ENCODE results near the gene ZDHHC22.

The ZDHHC22 gene

DNA sequence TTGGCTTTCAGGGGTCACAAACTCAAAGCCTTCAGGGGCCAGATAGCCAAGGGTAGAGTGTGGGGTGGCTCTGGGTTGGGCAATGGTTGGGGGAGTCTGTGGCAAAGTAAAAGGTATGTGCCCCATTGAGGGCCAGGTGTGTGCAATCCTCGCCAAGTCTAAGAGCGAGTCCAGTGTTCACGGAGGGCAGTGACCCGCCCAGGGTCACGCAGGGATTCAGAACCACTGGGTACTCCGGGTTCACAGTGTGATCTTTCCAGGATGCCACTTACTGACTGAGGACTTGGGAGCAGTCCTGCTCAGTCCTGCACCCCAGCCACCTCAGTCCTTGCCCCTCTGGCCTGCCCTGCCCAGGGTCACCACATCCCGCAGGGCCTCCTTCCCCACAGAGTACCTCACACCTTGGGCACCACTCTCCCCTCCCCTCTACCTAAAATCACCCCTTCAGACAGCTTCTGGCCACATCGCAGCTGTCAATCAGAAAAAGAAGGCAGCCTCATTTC is 15.7 kb downstream of the ZDHHC22 start:
- DNase-seq: no peak

DNA sequence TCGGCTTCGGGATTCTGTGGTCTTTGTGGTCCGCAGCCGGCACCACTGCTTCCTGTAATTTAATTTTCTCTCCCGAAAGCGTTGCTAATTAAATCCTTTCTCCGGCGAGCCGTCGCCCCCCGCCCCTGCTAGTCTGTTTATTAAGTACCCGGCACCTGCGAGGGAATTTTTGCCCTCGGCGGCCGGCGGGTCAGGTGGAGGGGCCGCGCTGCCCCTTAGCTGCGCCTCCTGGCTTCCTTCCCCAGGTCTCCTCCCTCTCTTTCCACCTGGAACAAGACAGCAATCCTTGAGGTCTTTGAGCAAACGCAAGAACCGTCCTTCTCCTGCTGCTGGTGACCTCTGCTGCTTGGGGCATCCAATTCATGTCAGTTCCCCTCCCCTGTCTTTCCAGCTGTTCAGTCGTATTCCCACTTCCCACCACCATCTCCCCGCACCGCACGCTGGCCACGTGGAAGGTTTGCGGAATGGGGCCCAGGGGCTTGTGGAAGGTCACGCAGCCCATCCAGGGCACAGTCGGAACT is 16.2 kb downstream of the ZDHHC22 start:
- no peak for DNase-seq

DNA sequence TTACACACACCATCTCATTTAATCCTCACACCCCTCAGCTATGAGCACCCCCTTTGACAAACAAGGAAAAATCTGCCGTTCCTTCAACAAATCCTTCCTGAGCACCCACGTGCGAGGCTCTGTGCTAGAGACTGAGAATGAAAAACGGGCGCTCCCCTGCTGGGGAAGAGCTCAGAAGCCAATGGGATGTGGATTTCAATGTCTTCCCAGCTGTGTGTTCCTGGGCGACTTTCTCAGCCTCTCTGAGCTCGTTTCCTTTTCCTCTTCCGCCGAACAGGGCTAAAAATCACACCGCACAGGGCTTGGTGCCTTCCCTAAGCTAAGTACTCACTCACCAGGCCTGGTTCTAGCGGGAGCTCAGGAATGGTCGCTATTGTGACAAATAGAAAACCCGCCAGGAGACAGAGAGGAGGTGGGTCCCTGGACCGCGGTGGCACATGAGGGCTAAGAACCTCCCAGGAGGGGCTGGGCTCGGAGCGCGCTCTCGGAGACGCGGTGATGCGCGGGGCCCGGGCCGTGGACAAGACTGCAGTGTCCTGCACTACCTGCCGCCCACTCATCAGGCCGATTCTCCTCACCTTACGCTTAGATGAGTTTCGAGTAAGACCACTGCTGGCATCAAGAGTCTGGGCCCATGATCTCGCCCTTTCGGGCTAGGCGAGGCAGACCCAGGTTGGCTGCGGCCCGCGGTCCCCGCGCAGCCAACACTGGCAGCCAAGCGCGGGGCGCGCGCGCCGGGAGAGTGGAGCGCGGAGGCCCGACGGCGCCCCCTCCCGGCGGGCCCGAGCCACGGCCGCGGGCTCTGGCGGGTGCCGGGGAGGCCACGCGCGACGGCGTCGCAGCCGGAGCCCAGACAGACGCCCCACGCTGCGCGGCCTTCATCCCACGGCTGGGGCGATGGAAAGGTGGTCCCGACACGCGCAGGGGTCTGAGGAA is 17.0 kb downstream of the ZDHHC22 start:
- DNase-seq: peak; percentile 45

DNA sequence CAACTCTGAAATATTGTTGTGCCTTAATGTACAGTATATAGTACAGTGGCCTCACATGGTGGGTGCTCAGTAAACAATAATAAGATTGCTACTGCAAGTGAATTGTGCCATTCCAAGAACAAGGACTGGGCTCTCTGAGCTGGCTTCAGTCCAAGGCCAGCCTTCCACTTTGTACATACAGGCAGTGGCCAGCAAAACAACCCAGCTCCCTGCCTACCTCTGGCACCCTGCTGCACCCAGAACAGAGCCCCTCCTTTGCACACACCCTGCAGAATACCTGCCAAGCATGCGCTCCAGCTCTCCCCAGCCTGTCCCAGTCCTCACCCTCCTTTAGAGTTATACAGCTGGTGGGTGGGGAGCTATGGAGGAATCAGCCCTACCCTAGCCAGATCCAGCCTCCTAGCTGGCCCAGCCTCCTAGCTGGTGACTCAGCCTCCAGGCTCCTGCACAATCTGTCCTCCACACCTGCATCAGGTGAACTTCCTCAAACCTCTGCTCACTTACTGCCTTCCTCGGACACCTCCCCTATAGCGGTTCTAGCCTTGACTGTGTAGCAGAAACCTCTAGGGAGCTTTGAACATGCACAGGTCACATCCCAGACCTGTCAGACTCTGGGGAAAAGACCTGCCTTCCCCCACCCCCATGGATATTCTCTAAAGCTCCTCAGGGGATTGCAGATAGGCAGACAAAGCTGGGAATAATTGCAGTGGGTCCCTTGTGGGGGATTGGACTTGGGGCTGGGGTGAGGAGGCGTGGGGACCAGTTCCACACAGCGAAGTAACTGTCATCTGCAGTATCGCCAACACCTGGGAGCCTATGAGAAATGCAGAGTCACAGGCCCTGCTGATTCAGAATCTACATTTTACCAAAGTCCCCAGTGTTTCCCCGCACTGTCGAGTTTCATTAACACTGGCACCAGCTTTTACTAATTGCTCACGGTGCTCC is 17.9 kb downstream of the ZDHHC22 start:
- DNase-seq: no peak

DNA sequence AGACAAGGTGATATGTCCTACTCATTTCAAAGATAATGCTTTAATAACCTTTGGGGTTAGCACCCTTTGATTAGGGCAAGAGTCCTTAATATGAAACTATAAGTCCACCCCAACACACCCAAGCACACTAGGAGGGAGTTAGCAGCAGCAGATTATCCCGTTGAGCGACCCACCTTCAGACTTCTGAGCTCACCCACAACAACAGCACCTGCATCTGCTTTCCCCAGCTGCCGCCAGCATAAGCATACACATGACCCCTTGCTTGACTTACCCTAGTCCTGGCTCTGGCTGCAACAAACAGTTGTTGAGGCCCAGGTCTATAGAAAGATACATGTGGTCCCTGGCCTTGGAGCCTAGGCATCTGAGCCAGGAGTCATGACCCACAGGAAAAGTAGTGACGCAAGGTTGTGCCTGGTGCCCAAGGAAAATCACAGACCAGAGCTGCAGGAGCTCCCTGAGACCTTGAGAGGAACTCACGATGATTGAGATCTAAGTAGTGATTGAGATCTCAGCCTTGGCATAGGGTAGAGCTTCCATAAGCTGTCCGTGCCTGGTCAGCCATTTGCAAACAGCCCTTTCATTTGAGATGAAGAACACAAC is 19.0 kb downstream of the ZDHHC22 start:
- no peak for DNase-seq

DNA sequence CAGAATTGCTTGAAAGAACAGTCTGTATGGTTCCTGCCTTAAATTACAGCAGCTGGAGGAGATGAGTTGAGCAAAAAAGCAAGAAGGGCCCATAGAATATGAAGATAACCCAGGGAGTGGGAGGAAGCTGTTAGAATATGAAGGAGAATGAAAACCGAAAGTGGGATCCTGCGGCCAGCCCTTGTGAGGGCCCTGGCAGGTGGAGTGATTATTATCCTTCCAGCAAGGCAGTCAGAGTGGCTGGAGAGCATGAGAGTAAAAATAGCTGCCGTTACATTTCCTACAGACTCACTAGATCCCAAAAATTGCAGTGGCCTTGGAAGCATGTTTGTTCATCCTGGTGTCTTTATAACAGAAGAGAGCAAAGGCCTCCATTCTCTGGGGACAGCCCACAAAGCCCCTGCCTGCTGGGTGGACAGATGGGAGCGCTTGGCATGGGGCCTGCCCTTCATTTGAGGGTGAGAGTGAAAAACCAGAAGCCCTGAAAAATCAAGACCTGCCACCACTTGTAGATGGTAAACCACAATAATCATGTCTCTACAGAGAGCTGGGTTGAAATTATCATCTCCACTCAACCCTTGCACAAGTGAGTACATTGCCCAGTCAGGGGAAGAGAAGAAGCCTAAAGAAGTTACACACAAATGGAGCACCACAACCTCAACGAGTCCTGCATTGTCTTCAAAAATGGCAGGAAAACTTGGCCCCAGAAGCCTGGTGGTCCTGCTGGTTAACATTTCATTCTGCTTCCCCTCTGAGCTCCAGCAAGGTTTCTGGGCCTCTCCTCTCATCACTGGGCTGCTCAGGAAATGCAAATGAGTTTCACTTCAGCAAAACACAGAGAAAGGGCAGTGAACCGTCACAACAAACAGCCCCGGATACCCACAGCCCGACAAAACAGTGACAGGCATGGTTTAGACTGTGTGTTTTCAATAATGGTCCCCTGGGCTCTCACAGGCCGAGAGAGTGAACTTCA is 20.5 kb downstream of the ZDHHC22 start:
- DNase-seq: no peak

DNA sequence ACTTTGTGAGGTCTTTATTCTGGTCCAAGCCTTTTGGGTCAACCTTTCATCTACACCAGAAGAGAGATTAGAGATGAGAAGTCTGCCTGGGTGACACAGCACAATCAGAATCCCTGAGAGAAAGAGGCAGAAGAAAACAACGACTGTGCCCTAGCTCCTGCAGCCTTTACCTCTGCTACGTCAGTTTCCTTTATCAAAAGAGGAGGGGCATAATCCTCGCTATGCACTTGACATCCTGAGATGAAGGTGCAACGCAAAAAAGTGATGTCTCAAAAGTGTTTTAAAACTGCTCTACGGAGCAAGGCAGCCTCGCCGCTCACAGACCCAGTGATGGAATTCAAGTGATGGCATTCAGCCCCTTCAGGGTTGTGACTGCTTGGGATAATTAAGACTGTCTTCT is 21.7 kb downstream of the ZDHHC22 start:
- DNase-seq: no peak

DNA sequence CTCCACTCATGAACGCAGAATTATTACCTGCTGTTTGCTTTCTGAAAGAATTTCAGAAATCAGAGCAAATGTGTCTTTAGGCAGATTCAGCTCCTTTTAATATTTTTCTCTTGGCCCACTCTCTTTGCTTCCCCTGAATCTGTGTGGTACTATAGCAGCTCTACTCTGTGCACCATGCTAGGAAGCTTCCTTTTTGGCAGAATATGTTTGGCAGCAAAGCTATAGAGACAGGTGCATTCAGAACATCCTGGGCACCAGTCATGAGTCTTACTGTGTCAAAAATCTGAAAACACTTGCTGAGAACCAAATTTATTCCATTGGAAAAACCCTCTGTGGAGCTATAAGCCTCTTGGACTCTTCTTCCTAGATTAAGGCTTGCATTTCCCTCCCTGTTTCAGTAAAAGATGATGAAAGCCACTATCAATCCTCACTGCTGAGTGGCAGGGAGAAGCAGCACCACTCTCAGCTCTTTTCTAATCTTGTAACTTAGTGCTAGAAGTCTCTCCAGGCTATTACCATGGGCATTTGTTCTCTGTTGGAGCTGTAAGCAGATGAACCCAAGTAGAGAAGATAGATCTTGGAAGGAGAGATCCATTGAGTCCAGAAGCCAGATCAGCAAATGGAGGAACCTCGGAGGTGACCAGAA is 25.3 kb downstream of the ZDHHC22 start:
- no peak for DNase-seq

DNA sequence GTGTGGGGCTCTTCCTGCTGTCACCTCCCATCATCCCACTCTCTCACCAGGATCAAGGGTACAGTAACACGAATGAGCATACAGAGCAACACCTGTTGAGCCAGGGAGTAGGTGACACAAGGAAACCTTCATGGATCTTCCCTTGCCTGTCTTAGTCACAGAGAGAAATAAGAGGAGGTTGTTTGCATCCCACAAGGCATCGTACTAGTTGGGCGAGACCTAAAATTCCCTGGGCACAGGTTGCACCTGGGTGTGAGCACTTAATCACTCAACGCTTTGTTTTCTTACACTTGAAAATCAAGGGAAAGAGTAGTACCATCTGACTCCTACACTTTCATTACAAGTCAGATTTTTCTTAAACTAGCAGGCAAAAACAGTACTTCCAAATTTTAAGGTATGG is 27.0 kb downstream of the ZDHHC22 start:
- DNase-seq: no peak

DNA sequence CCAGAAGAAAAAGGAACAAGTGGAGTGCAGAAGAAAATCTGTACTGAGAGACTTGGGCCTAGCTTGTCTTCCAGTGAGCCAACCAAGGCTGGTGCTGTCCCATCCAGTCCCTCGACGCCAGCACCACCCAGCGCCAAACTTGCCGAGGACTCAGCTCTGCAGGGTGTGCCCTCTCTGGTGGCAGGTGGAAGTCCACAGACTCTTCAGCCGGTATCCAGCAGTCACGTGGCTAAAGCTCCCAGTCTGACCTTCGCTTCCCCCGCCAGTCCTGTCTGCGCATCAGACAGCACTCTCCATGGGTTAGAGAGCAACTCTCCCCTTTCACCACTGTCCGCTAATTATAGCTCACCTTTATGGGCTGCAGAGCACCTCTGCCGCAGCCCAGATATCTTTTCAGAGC is 27.9 kb downstream of the ZDHHC22 start:
- no peak for DNase-seq

DNA sequence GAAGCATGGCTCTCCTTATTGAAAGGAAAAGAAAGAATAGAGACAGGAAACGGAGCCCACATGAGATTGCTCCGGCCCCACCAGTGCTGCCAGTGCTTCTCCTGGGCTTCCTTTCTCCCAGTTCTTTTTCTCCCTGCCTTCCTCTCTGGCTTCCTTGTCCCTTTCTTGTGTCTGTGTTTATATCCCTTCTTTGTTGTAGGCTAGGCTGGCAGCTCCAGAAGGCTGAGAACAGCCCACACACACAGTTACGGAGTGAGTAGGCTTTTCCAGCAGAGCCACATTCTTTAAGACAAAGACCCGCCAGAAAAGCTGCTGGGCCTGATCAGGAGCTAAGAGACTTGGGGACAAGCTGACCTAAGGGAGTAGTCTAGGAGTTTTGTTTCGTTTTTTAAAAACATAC is 30.6 kb downstream of the ZDHHC22 start:
- no peak for DNase-seq

DNA sequence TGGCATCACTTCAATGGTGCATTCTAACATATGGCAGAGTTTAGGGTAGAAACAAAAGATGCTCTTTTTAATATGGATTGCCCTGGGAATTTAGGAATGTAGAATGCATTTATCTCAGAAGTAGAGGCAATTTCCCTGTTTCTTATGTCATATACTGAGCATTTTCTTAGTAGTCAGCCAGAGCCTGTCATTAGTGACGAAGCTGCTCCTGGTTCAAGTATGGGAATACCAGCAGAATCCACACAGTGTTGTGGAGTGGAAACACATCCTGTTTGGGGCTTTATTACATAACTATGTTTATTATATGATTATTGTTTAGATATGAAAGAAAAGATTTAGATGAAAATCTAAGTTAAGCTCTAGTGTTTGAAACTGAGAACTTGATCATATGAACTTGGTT is 31.3 kb downstream of the ZDHHC22 start:
- no peak for DNase-seq

DNA sequence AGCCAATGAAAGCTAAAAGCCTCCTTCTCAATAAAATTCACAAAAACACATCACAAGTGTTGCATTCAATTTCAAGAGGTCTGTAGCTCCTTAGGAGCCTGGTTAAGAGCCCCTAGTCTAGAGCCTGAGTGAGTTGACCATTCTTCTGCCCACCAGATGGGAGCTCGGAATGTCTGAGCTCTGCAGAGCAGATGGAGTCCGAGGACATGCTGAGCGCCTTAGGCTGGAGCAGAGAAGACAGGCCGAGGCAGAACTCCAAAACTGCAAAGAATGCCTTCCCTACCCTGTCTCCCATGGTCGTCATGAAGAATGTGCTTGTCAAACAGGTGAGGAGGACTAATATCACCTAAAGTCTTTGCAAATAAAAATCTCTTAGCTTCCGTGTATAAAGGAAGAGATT is 31.9 kb downstream of the ZDHHC22 start:
- no peak for DNase-seq

DNA sequence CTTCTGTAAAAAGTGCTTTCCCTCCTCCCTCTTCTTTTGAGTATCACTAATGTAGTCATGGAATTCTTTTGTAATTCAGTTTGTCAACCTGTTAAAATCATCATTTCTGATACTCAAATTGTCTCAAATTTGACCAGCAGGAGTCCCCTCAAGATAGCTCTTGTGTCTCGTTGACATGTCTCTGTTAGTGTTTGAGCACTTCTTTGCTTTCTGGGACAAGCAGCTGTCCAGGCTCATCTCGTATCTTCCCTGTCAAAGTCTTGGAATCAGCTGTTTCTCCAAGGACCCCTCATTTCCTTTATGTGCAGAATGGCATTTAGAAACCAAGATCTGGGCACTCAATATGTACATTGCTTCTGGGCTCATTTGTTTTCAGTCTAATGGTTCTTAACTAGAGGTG is 32.8 kb downstream of the ZDHHC22 start:
- DNase-seq: no peak

DNA sequence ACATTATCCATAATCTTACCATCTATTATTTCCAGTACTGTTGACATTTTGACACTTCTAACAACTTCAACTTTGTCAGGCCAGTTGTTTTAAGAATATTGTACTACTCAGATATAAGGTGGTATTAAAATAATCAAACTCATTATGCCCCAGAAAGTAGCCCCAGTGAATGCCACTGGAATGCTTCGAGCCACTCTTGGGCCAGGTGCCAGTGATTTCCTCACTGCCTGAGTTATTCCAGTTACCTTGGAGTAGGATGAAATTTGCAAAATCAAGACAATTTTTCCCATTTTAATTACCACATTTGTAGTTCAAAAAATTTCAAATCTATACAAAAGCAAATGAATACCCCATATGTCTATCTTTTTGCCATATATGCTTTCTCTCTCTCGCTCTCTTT is 34.4 kb downstream of the ZDHHC22 start:
- DNase-seq: no peak

DNA sequence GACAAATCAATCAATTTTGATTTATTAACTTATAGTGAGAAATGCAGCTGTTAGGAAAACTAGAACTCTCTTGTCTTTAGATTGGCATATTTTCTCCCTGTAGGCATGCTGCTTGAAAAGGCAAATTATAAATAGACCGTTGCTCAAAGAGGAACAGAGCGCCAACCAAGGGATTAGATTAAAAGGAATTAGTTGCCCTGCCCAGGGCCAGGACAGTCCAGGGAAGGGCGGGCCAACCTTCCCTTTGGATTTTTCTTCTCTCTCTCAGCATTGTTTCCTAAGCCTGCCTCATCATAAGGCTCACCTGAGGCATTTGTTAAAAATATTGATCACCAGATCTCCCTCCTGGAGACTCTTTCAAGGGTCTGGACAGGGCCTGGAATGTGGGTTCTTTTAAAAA is 34.9 kb downstream of the ZDHHC22 start:
- no peak for DNase-seq

DNA sequence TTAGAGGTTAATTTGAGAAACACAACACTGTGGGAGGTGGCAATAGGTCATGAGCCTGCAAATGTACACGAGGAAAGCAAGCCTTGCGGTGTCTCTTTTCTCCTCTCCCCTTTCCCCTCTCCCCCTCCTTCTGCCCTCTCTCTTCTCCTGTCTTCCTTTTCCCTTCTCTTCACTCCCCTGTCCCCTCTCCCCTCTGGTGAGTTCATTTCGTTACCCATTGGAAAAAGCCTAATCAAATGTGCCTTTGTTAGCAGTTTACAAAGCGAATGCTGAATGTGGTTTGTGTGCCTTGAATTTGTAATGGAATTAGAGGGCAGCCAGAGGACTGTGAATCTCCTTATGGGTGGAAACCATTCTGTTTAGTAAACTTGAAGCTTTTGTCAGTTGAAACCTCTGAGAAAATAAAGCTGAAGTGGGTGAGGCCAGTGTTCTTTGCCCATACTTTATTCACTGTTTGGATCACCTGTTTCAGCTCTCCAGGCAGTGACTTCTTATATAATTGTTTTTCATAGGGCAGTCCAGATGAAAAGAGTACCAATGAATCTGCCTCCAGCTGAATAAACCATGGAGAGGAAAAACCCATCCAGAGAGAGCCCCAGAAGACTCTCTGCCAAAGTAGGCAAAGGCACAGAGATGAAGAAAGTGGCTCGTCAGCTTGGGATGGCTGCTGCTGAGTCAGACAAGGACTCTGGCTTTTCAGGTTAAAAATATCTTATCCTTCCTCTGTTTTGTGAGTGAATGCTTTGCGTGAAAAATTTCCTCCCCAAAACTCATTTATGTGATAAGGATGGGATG is 36.2 kb downstream of the ZDHHC22 start:
- DNase-seq: no peak

DNA sequence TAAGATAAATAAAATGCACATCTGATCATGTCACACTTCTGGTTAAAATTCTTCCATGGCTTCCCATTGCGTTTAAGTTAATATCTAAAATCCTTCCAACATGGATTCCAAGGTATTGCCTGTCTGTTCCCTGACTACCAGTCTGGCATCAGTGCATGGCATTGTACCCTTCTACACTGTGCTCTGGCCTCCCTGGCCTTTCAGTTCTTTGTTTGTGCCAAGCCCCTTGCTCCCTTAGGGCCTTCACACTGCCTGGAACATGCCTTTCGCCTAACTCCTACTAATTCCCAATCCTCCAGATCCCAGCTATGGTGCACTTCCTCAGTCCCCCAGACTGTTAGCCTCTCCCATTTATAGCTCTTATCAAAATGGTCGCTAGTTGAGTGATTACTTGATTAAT is 37.2 kb downstream of the ZDHHC22 start:
- DNase-seq: no peak

DNA sequence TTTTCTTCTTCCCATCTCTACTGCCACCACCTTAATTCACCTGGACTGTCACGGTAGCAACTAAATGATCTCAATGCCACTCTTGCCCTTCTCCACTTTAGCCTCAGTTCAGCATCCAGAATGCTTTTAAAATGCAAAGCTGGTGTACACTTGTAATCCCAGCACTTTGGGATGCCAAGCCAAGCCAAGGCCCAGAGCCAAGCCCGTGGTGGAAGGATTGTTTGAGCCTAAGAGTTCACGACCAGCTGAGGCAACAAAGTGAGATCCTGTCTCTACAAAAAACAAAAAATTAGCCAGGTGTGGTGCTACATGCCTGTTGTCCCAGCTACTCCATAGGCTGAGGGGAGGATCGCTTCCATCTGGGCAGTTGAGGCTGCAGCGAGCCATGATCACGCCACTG is 37.6 kb downstream of the ZDHHC22 start:
- no peak for DNase-seq

DNA sequence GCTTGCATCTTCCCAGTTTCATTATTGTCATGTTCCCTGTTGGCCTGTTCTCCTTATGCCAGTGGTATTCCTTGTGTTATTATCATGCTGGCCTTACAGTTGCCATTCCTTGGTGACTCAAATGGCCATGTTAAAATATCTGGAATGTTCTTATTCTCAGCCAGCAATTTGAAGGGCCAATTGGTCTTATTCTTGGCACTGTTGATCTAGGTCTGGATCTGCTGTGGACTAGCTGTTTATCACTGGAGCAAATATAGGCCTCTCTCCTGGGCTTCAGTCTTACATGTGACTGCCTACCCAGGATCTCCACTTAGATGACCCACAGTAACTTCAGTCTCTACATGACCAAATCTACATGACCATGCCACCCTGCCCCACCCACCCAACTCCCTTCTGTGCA is 38.1 kb downstream of the ZDHHC22 start:
- DNase-seq: no peak

Data from femur (tissue), 1 donor.